GM23248 (cell line): ENCODE results near the gene PNMA1. TPM values are rescaled to one million over a fixed set of nuclear protein-coding genes. Genes with fewer than 3 reads are reported as not detected.

Experiments
- DNase-seq: peaks from one replicate; pipeline ENCODE4 v3.0.0-alpha.2; 2015
- H2AFZ ChIP-seq: fragments of 200-600 bp; sonication (generic); 2 replicates; pipeline ENCODE4 v1.6.1; 2016; ENCODE audit warnings: antibody characterized with exemption
- H3F3A ChIP-seq: fragments of 200-600 bp; sonication (generic); 2 replicates; pipeline ENCODE4 v1.6.1; 2016; ENCODE audit warnings: mild to moderate bottlenecking, antibody characterized with exemption, mixed run types; ENCODE audit not compliant: insufficient read depth
- H3K27ac ChIP-seq: fragments of 200-600 bp; sonication (generic); 2 replicates; pipeline ENCODE4 v1.5.1; 2016; ENCODE audit warnings: mild to moderate bottlenecking
- H3K27me3 ChIP-seq: fragments of 200-600 bp; sonication (generic); replicated peaks from 2 replicates; pipeline ENCODE4 v1.6.1; 2016; ENCODE audit warnings: mild to moderate bottlenecking; ENCODE audit not compliant: insufficient read depth
- H3K36me3 ChIP-seq: fragments of 200-600 bp; sonication (generic); 2 replicates; pipeline ENCODE4 v1.6.1; 2016; ENCODE audit warnings: low read depth, mild to moderate bottlenecking
- H3K4me1 ChIP-seq: fragments of 200-600 bp; sonication (generic); 2 replicates; pipeline ENCODE4 v1.6.1; 2016; ENCODE audit warnings: mild to moderate bottlenecking; ENCODE audit not compliant: insufficient read depth
- H3K4me2 ChIP-seq: fragments of 200-600 bp; sonication (generic); one replicate; pipeline ENCODE4 v1.6.1; 2016; ENCODE audit warnings: mild to moderate bottlenecking; ENCODE audit not compliant: unreplicated experiment
- H3K4me3 ChIP-seq: fragments of 200-600 bp; sonication (generic); 2 replicates; pipeline ENCODE4 v1.5.1; 2016; ENCODE audit warnings: mild to moderate bottlenecking
- H3K79me2 ChIP-seq: fragments of 200-600 bp; sonication (generic); 2 replicates; pipeline ENCODE4 v1.6.1; 2016; ENCODE audit warnings: mild to moderate bottlenecking; ENCODE audit not compliant: insufficient read depth
- H3K9ac ChIP-seq: fragments of 200-600 bp; sonication (generic); 2 replicates; pipeline ENCODE4 v1.6.1; 2016; ENCODE audit warnings: mild to moderate bottlenecking
- H3K9me2 ChIP-seq: fragments of 200-600 bp; sonication (generic); 2 replicates; pipeline ENCODE4 v1.6.1; 2016; ENCODE audit warnings: mixed run types, mild to moderate bottlenecking, moderate library complexity; ENCODE audit not compliant: insufficient read depth
- H3K9me3 ChIP-seq: fragments of 200-600 bp; sonication (generic); one replicate; pipeline ENCODE4 v1.6.1; 2017; ENCODE audit warnings: low read depth
- H4K20me1 ChIP-seq: fragments of 200-600 bp; sonication (generic); 2 replicates; pipeline ENCODE4 v1.6.0; 2016; ENCODE audit not compliant: insufficient read depth
- EZH2 ChIP-seq: fragments of 200-600 bp; sonication (generic); IDR thresholded peaks from 2 replicates; pipeline ENCODE4 v1.6.1; 2018; ENCODE audit warnings: antibody characterized with exemption, mild to moderate bottlenecking; ENCODE audit not compliant: insufficient read depth, poor library complexity, severe bottlenecking
- EZH2phosphoT487 ChIP-seq: fragments of 200-600 bp; sonication (generic); IDR thresholded peaks from 2 replicates; pipeline ENCODE4 v1.6.1; 2018; ENCODE audit warnings: antibody characterized with exemption, moderate library complexity, mild to moderate bottlenecking, low read depth; ENCODE audit not compliant: insufficient read depth
- WGBS, 2 experiments: methylation state at CpG; one replicate each; pipeline ENCODE4 v1.1.6; 2015 to 2017; ENCODE audit warnings: low lambda C conversion rate in 2 of 2, low coverage in 1 of 2; ENCODE audit errors: missing lambda C conversion rate in 2 of 2; 5-methylcytosine and 5-hydroxymethylcytosine counted together
- in situ Hi-C: fragments of 300-500 bp; cut with MboI; formaldehyde crosslinking; loops from 2 replicates; pipeline ENCODE4 v1.15.0; 2020
- polyA plus RNA-seq: library from polyadenylated mRNA; unstranded; fragments of >200 nt; fragmentation: Nextera tagmentation; extraction: Ambion mirVana; gene quantifications from 2 replicates; pipeline ENCODE4 v1.2.1, GENCODE V29; 2016
- total RNA-seq: library from RNA; depleted of rRNA; stranded (reverse); fragments of >200 nt; shearing (Covaris generic); gene quantifications from 2 replicates; pipeline ENCODE4 v1.2.3, GENCODE V29; 2014

Gene PNMA1
- total and polyA plus RNA-seq, 2 experiments from 2014 or later: 14.2 to 64.7 TPM

DNA sequence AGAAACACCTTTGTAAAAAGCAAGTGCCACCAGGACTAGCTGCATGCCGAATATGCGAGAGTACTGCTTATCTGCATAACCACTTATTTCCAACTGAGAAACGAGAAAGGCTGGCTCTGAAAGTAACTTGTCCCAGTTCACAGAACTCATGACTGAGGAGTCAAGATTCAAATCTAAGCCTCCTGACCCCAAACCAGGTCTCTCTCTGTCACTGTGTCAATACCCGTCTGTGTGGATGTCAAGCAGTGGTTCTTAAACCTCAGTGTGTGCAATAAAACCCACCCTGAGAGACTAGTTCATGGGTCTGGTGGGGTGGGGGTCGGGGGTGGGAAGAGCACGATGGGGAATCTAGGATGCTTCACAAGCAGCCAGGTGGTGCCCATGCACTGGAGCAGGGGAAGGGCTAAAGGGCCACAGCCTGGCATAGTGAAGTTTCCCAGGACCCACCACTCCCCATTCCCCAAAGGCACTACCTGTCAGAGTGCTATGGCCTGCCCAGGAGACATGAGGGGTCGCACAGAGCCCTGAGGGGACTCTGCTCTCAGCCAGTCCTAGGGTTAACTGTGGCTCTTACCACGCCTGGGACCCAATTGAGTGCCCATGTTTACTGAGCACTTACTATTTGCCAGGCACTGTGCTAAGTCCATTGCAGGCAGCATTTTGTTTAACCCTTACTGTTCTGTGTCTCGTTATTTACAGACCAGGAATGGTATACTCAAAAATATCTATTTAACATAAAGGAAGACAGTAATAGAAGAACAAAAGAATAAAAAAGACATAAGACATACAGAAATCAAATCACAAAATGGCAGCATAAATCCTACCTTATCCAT, 33.4 kb upstream of the PNMA1 start:
- H3F3A ChIP-seq: peaks cover 12% of the 10 kb centered on the region; the same call in 1 of the 2 replicates
- H3K4me1 ChIP-seq: peaks cover 40% of the 10 kb centered on the region
- H2AFZ ChIP-seq: no peak overlapping the region
- H3K9me3 ChIP-seq: no peaks in the 10 kb centered on the region
- DNase-seq: no peak
- H3K4me3 ChIP-seq: no peak overlapping the region
- H3K79me2 ChIP-seq: peaks cover 100% of the 10 kb centered on the region
- H3K36me3 ChIP-seq: no peaks in the 10 kb centered on the region
- TF ChIP-seq EZH2phosphoT487: no peak
- TF ChIP-seq EZH2: no peak
- peaks cover 38% of the 10 kb centered on the region for H4K20me1 ChIP-seq
- H3K27ac ChIP-seq: no peak overlapping the region
- no peaks in the 10 kb centered on the region for H3K9me2 ChIP-seq
- WGBS, 2 experiments: 75 to 79% methylated on average over 8 to 9 of the region's 9 CpGs
- in situ Hi-C loops: no loop called here
- no peak overlapping the region for H3K4me2 ChIP-seq
- no peak overlapping the region for H3K9ac ChIP-seq
- no peaks in the 10 kb centered on the region for H3K27me3 ChIP-seq

GRCh38 chr14:73746520-73747378, 32.6 kb upstream of the PNMA1 start:
- Histone ChIP-seq H3K4me1 (peaks cover 40% of the 10 kb centered on the region), H3K27ac (no peak overlapping the region), H4K20me1 (peaks cover 38% of the 10 kb centered on the region), H2AFZ (no peak overlapping the region), H3K9me2 (no peaks in the 10 kb centered on the region), H3K4me3 (no peak overlapping the region), H3K9me3 (no peaks in the 10 kb centered on the region), H3K9ac (no peak overlapping the region), H3F3A (peaks cover 7% of the 10 kb centered on the region; the same call in 1 of the 2 replicates), H3K36me3 (no peaks in the 10 kb centered on the region), H3K79me2 (peaks cover 100% of the 10 kb centered on the region), H3K4me2 (no peak overlapping the region), H3K27me3 (no peaks in the 10 kb centered on the region)
- DNase-seq: no peak
- 53 to 62% methylated on average over 6 of the region's 6 CpGs for WGBS, 2 experiments
- TF ChIP-seq EZH2phosphoT487: no peak
- TF ChIP-seq EZH2: no peak
- in situ Hi-C loops: no loop called here

GRCh38 chr14:73745571-73746519, 31.7 kb upstream of the PNMA1 start:
- Histone ChIP-seq H2AFZ (no peak overlapping the region), H3K27me3 (no peaks in the 10 kb centered on the region), H3K9me3 (no peaks in the 10 kb centered on the region), H4K20me1 (peaks cover 34% of the 10 kb centered on the region), H3K4me1 (peaks cover 47% of the 10 kb centered on the region), H3K27ac (0 out of 2 replicates have a peak overlapping the region, but pooled peaks have one; percentile 9), H3F3A (peaks cover 6% of the 10 kb centered on the region; the same call in 1 of the 2 replicates), H3K9me2 (no peaks in the 10 kb centered on the region), H3K79me2 (peaks cover 97% of the 10 kb centered on the region), H3K36me3 (no peaks in the 10 kb centered on the region), H3K4me3 (no peak overlapping the region), H3K4me2 (no peak overlapping the region), H3K9ac (no peak overlapping the region)
- in situ Hi-C loops: no loop called here
- TF ChIP-seq EZH2: no peak
- TF ChIP-seq EZH2phosphoT487: no peak
- 57 to 63% methylated on average over 7 of the region's 7 CpGs for WGBS, 2 experiments
- no peak for DNase-seq
